ENCODE results near the gene MAS1L.

Gene MAS1L

GRCh38 chr6:29487660-29488059 lies at the start of gene MAS1L:
TSS of gene MAS1L (minus strand) at chr6:29487956. CDS start at chr6:29487902, 54 bp downstream.
- no peak for TF ChIP-seq CTCF (conservative IDR thresholded peaks at IDR 0.05; ENCODE audit: control insufficient read depth, insufficient read depth, low read depth, low read length)
- DNase-seq (ENCODE audit: low read depth): no peak
- H3K4me3 ChIP-seq (ENCODE audit: control insufficient read depth, low read depth, low read length): no peak within 1 kb of the TSS

GRCh38 chr6:29532320-29532951 lies 44.7 kb upstream of the MAS1L start:
- no peak for DNase-seq (ENCODE audit: low read depth)
- H3K4me3 ChIP-seq (ENCODE audit: control insufficient read depth, low read depth, low read length): no peak overlapping the region
- TF ChIP-seq CTCF (conservative IDR thresholded peaks at IDR 0.05; ENCODE audit: control insufficient read depth, insufficient read depth, low read depth, low read length): no peak

- no peak for TF ChIP-seq CTCF (conservative IDR thresholded peaks at IDR 0.05; ENCODE audit: control insufficient read depth, insufficient read depth, low read depth, low read length)
- DNase-seq (ENCODE audit: low read depth): no peak
- H3K4me3 ChIP-seq (ENCODE audit: control insufficient read depth, low read depth, low read length): no peak overlapping the region
Measured at GRCh38 chr6:29531668-29532067, 43.9 kb upstream of the MAS1L start.

- TF ChIP-seq CTCF (conservative IDR thresholded peaks at IDR 0.05; ENCODE audit: control insufficient read depth, insufficient read depth, low read depth, low read length): no peak
- no peak overlapping the region for H3K4me3 ChIP-seq (ENCODE audit: control insufficient read depth, low read depth, low read length)
- DNase-seq (ENCODE audit: low read depth): no peak
Measured at GRCh38 chr6:29530671-29531310, 43.0 kb upstream of the MAS1L start.

- DNase-seq (ENCODE audit: low read depth): no peak
- no peak for TF ChIP-seq CTCF (conservative IDR thresholded peaks at IDR 0.05; ENCODE audit: control insufficient read depth, insufficient read depth, low read depth, low read length)
- H3K4me3 ChIP-seq (ENCODE audit: control insufficient read depth, low read depth, low read length): no peak overlapping the region
Measured at GRCh38 chr6:29529956-29530355, 42.2 kb upstream of the MAS1L start.

GRCh38 chr6:29528988-29529560 lies 41.3 kb upstream of the MAS1L start:
- H3K4me3 ChIP-seq (ENCODE audit: control insufficient read depth, low read depth, low read length): no peak overlapping the region
- no peak for DNase-seq (ENCODE audit: low read depth)
- TF ChIP-seq CTCF (conservative IDR thresholded peaks at IDR 0.05; ENCODE audit: control insufficient read depth, insufficient read depth, low read depth, low read length): no peak
